ENCODE data around the gene USP44.
"Not testable (repeated sequence)": the region's sequence is repeated elsewhere in the genome, so short reads cannot be mapped to it uniquely, and the experiment has no call there.

Gene USP44

GRCh38 chr12:95551305-95551704, at the start of gene USP44:
Gene USP44 (minus strand): TSS chr12:95551476. CDS start chr12:95534256, 17,220 bp downstream.
- DNase-seq (ENCODE audit: low read depth in 1 of 2, low spot score in 1 of 2) = no peak

- no peak for DNase-seq (ENCODE audit: low read depth in 1 of 2, low spot score in 1 of 2)
These were observed 49.3 kb upstream of the USP44 start for GRCh38 chr12:95600567-95600966.

- no peak for DNase-seq (ENCODE audit: low read depth in 1 of 2, low spot score in 1 of 2)
These were observed 48.6 kb upstream of the USP44 start for GRCh38 chr12:95599880-95600279.

GRCh38 chr12:95594136-95594535, 42.9 kb upstream of the USP44 start:
- no peak for DNase-seq (ENCODE audit: low read depth in 1 of 2, low spot score in 1 of 2)

GRCh38 chr12:95593266-95593871, 42.1 kb upstream of the USP44 start:
- no peak for DNase-seq (ENCODE audit: low read depth in 1 of 2, low spot score in 1 of 2)

GRCh38 chr12:95591731-95592130, 40.5 kb upstream of the USP44 start:
- no peak for DNase-seq (ENCODE audit: low read depth in 1 of 2, low spot score in 1 of 2)

GRCh38 chr12:95590775-95591174, 39.5 kb upstream of the USP44 start:
- no peak for DNase-seq (ENCODE audit: low read depth in 1 of 2, low spot score in 1 of 2)

- DNase-seq (ENCODE audit: low read depth in 1 of 2, low spot score in 1 of 2) = no peak
These were observed 32.7 kb upstream of the USP44 start for GRCh38 chr12:95583933-95584332.

GRCh38 chr12:95582230-95583058, 31.2 kb upstream of the USP44 start:
- DNase-seq (ENCODE audit: low read depth in 1 of 2, low spot score in 1 of 2) = no peak

GRCh38 chr12:95577820-95578219, 26.5 kb upstream of the USP44 start:
- DNase-seq (ENCODE audit: low read depth in 1 of 2, low spot score in 1 of 2) = no peak

GRCh38 chr12:95574799-95575452, 23.6 kb upstream of the USP44 start:
- DNase-seq (ENCODE audit: low read depth in 1 of 2, low spot score in 1 of 2) = no peak

- no peak for DNase-seq (ENCODE audit: low read depth in 1 of 2, low spot score in 1 of 2)
These were observed 22.8 kb upstream of the USP44 start for GRCh38 chr12:95573951-95574576.

- DNase-seq (ENCODE audit: low read depth in 1 of 2, low spot score in 1 of 2) = no peak
These were observed 20.1 kb upstream of the USP44 start for GRCh38 chr12:95571369-95571768.

- DNase-seq (ENCODE audit: low read depth in 1 of 2, low spot score in 1 of 2) = not testable (repeated sequence)
These were observed 16.8 kb upstream of the USP44 start for GRCh38 chr12:95568045-95568444.

GRCh38 chr12:95557625-95558024, 6.3 kb upstream of the USP44 start:
- DNase-seq (ENCODE audit: low read depth in 1 of 2, low spot score in 1 of 2) = no peak

- no peak for DNase-seq (ENCODE audit: low read depth in 1 of 2, low spot score in 1 of 2)
These were observed 3.3 kb upstream of the USP44 start for GRCh38 chr12:95554532-95555071.

- no peak for DNase-seq (ENCODE audit: low read depth in 1 of 2, low spot score in 1 of 2)
These were observed 2.1 kb upstream of the USP44 start for GRCh38 chr12:95553197-95553943.

- DNase-seq (ENCODE audit: low read depth in 1 of 2, low spot score in 1 of 2) = no peak
These were observed 739 bp upstream of the USP44 start for GRCh38 chr12:95551913-95552516.

- DNase-seq (ENCODE audit: low read depth in 1 of 2, low spot score in 1 of 2) = no peak
These were observed 1.7 kb downstream of the USP44 start for GRCh38 chr12:95549392-95550084.

Data from stimulated activated CD4-positive, alpha-beta T cell treated with anti-CD3 and anti-CD28 coated beads, Interleukin-15, amount 100 ng/mL, for 1 hour (primary cell).